ENCODE data around the gene GNA12.

DNA sequence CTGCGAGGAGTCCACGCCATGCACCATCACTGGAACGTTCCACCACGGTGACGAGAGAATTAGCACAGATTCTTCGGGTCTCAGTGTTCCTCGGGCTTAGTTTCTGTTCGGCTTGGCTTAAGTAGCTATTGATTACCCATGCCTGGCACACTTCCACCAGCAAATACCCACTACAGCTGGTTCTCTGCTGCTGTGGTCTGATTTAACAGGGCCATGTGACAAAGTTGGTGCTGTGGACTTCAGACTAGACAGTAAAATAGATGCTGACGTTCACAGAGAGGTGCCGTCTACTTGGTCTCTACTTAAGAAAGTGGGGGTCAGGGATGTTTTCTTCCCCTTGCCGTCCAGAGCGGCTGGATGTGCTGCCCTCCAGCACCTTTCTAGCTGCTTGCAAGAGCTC lies 11.6 kb downstream of the GNA12 start:
- no peak for TF ChIP-seq POLR2A (IDR thresholded peaks at IDR 0.05)
- TF ChIP-seq, protein P1, sequence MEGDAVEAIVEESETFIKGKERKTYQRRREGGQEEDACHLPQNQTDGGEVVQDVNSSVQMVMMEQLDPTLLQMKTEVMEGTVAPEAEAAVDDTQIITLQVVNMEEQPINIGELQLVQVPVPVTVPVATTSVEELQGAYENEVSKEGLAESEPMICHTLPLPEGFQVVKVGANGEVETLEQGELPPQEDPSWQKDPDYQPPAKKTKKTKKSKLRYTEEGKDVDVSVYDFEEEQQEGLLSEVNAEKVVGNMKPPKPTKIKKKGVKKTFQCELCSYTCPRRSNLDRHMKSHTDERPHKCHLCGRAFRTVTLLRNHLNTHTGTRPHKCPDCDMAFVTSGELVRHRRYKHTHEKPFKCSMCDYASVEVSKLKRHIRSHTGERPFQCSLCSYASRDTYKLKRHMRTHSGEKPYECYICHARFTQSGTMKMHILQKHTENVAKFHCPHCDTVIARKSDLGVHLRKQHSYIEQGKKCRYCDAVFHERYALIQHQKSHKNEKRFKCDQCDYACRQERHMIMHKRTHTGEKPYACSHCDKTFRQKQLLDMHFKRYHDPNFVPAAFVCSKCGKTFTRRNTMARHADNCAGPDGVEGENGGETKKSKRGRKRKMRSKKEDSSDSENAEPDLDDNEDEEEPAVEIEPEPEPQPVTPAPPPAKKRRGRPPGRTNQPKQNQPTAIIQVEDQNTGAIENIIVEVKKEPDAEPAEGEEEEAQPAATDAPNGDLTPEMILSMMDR (IDR thresholded peaks at IDR 0.05): no peak
